GM23338 (cell line): Measurements from ENCODE around the gene FOXP1.

Source experiments
- EZH2phosphoT487 ChIP-seq: fragments of 200-600 bp; sonication (generic); IDR thresholded peaks from one replicate; pipeline ENCODE4 v1.8.1; 2018; ENCODE audit warnings: antibody characterized with exemption; ENCODE audit not compliant: unreplicated experiment
- JUNB ChIP-seq: IDR thresholded peaks from one replicate; pipeline ENCODE4 v1.6.1; 2016; ENCODE audit warnings: antibody characterized with exemption; ENCODE audit not compliant: unreplicated experiment
- POLR2AphosphoS5 ChIP-seq: IDR thresholded peaks from 2 replicates; pipeline ENCODE4 v1.6.1; 2016; ENCODE audit warnings: antibody characterized with exemption, low read depth
- REST ChIP-seq: IDR thresholded peaks from one replicate; pipeline ENCODE4 v1.6.1; 2018; ENCODE audit warnings: antibody characterized with exemption; ENCODE audit not compliant: unreplicated experiment
- TF ChIP-seq, protein P1 (sequence below), 2 experiments: fragments of 200-600 bp in 1 of 2; sonication (generic) in 1 of 2; conservative IDR thresholded peaks; 2 replicates each; pipeline versions ENCODE4 v1.5.1 to v1.6.1; 2016 to 2017; ENCODE audit warnings: antibody characterized with exemption in 2 of 2, low read depth in 2 of 2, mild to moderate bottlenecking in 2 of 2, moderate library complexity in 1 of 2

DNA sequence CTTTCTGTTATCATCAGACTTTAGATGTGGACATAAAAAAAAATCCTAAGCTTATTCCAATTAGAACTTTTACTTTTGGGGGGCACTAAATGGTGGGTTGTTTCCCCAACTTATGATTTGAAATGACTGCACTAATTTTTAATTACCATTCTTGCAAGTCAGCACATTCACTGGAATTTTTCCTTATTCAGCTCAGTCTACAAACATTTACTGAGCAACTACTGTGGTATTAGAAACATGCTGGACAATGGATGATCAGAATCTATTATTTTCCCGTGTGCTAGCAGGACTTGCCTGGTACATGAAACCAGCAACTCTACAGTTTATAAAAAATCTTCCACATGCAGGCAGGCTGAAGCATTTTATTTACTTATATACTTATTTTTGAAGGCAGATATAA is 273.6 kb downstream of the FOXP1 start:
- TF ChIP-seq, protein P1, sequence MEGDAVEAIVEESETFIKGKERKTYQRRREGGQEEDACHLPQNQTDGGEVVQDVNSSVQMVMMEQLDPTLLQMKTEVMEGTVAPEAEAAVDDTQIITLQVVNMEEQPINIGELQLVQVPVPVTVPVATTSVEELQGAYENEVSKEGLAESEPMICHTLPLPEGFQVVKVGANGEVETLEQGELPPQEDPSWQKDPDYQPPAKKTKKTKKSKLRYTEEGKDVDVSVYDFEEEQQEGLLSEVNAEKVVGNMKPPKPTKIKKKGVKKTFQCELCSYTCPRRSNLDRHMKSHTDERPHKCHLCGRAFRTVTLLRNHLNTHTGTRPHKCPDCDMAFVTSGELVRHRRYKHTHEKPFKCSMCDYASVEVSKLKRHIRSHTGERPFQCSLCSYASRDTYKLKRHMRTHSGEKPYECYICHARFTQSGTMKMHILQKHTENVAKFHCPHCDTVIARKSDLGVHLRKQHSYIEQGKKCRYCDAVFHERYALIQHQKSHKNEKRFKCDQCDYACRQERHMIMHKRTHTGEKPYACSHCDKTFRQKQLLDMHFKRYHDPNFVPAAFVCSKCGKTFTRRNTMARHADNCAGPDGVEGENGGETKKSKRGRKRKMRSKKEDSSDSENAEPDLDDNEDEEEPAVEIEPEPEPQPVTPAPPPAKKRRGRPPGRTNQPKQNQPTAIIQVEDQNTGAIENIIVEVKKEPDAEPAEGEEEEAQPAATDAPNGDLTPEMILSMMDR (conservative IDR thresholded peaks at IDR 0.05; ENCODE audit: low read depth in 2 of 2): no peak
- TF ChIP-seq REST (no peak), POLR2AphosphoS5 (no peak), EZH2phosphoT487 (no peak), JUNB (no peak)
